Left ventricle myocardium inferior (tissue), 1 donor: ENCODE results near the gene MEIOSIN. TPM values are rescaled to one million over a fixed set of nuclear protein-coding genes. Genes with fewer than 3 reads are reported as not detected.

ENCODE experiments used
- DNase-seq: peaks from one replicate; pipeline ENCODE4 v3.0.0-alpha.2; 2020
- H3K27ac ChIP-seq: fragments of 200-600 bp; replicated peaks from 2 replicates; pipeline ENCODE4 v1.8.0; 2021
- H3K27me3 ChIP-seq: fragments of 200-600 bp; 2 replicates; pipeline ENCODE4 v1.8.0; 2021; ENCODE audit warnings: low read depth
- H3K36me3 ChIP-seq: fragments of 200-600 bp; 2 replicates; pipeline ENCODE4 v1.8.0; 2021
- H3K4me1 ChIP-seq: fragments of 200-600 bp; 2 replicates; pipeline ENCODE4 v1.8.0; 2021
- H3K4me3 ChIP-seq: fragments of 200-600 bp; 2 replicates; pipeline ENCODE4 v1.8.0; 2021; ENCODE audit warnings: mild to moderate bottlenecking, moderate library complexity
- H3K9me3 ChIP-seq: fragments of 200-600 bp; replicated peaks from 2 replicates; pipeline ENCODE4 v1.8.0; 2021
- intact Hi-C: fragments of 100-400 bp; cut with micrococcal nuclease; formaldehyde crosslinking; loops from one replicate; pipeline ENCODE4 v1.11.0; 2022
- total RNA-seq: library from RNA; stranded (reverse); fragmentation: NEBNext Ultra II Directional; extraction: Animal tissue kit (Norgen Biotek cat#: 25700); gene quantifications from one replicate; pipeline ENCODE4 v1.2.1, GENCODE V29; 2021
- TF ChIP-seq, protein P1 (sequence below): fragments of 200-600 bp; IDR thresholded peaks from 2 replicates; pipeline ENCODE4 v1.8.0; 2021; ENCODE audit warnings: antibody characterized with exemption, mild to moderate bottlenecking, borderline replicate concordance
- donor health status: DM: no; HTN: yes; CAD: no; lungs with severe emphysema.

MEIOSIN gene
- total RNA-seq, 1 donor from 2014 or later, result not detected

DNA sequence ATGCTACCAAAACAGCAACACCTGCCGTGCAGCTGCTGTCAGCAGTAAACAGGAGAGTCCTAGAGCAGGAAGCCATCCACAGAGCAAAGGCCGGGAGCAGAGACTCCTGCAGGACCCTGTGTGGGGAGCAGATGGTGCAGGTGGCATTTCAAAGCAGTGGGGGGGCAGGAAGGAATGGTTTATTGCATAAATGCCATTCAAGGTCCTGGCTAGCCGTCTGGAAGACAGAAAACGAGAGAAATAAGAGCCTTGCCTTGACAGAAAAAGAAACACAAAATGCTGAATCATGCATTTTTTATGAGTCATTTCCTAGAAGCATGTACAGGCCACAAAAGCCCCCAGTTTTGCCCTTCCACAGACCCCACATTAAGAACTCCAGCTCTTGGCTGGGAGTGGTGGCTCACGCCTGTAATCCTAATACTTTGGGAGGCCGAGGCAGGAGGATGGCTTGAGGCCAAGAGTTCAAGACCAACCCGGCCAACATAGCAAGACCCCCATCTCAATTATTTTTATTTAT is 76.5 kb downstream of the MEIOSIN start:
- TF ChIP-seq, protein P1, sequence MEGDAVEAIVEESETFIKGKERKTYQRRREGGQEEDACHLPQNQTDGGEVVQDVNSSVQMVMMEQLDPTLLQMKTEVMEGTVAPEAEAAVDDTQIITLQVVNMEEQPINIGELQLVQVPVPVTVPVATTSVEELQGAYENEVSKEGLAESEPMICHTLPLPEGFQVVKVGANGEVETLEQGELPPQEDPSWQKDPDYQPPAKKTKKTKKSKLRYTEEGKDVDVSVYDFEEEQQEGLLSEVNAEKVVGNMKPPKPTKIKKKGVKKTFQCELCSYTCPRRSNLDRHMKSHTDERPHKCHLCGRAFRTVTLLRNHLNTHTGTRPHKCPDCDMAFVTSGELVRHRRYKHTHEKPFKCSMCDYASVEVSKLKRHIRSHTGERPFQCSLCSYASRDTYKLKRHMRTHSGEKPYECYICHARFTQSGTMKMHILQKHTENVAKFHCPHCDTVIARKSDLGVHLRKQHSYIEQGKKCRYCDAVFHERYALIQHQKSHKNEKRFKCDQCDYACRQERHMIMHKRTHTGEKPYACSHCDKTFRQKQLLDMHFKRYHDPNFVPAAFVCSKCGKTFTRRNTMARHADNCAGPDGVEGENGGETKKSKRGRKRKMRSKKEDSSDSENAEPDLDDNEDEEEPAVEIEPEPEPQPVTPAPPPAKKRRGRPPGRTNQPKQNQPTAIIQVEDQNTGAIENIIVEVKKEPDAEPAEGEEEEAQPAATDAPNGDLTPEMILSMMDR, result no peak
- DNase-seq, result no peak
- Histone ChIP-seq H3K27ac (no peak overlapping the region), H3K9me3 (no peaks in the 10 kb centered on the region), H3K27me3 (peaks cover 2% of the 10 kb centered on the region), H3K4me3 (no peak overlapping the region), H3K36me3 (no peaks in the 10 kb centered on the region), H3K4me1 (peaks cover 2% of the 10 kb centered on the region)
- intact Hi-C loops, result no loop called here

DNA sequence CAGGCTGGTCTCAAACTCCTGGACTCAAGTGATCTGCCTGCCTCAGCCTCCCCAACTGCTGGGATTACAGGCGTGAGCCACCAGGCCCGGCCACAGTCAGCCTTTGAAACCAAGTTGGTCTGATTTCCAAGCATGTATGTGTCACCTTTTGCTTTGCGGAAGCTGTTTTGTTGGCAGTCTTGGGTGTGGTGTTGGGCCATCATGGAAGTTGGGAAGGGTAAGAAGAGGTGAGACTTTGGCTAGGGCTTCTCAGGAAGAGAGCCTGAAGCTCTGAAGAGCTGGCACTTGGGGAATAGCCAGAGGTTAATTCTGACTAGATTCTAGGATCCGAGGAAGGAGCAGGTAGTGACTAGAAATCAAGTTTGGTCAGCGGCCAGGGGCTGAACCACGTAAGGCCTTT is 79.1 kb downstream of the MEIOSIN start:
- Histone ChIP-seq H3K27ac (no peak overlapping the region), H3K4me3 (no peak overlapping the region), H3K9me3 (no peaks in the 10 kb centered on the region), H3K36me3 (no peaks in the 10 kb centered on the region), H3K4me1 (peaks cover 27% of the 10 kb centered on the region), H3K27me3 (peaks cover 11% of the 10 kb centered on the region)
- intact Hi-C loops, result no loop called here
- TF ChIP-seq, protein P1, result no peak
- DNase-seq, result no peak

Other genes with a start within 250 kb of the MEIOSIN start
- 19.1 TPM for gene RTN2, start 236.4 kb upstream of the MEIOSIN start, total RNA-seq
- 0.19 TPM for gene PPM1N, start 235.0 kb upstream of the MEIOSIN start, total RNA-seq
- 32.8 TPM for gene VASP, start 226.0 kb upstream of the MEIOSIN start, total RNA-seq
- 25.3 TPM for gene OPA3, start 148.6 kb upstream of the MEIOSIN start, total RNA-seq
- 5.1 TPM for gene GPR4, start 131.2 kb upstream of the MEIOSIN start, total RNA-seq
- 48.4 TPM for gene EML2, start 94.0 kb upstream of the MEIOSIN start, total RNA-seq
- gene GIPR, start 65.2 kb upstream of the MEIOSIN start, total RNA-seq, result 4.7 TPM
- gene SNRPD2, start 41.5 kb upstream of the MEIOSIN start, total RNA-seq, result 249 TPM
- 2.2 TPM for gene QPCTL, start 40.8 kb upstream of the MEIOSIN start, total RNA-seq
- gene FBXO46, start 2.5 kb upstream of the MEIOSIN start, total RNA-seq, result 9.4 TPM
- gene SIX5, start 35.8 kb downstream of the MEIOSIN start, total RNA-seq, result 21.8 TPM
- 284 TPM for gene DMPK, start 49.1 kb downstream of the MEIOSIN start, total RNA-seq
- gene DMWD, start 59.4 kb downstream of the MEIOSIN start, total RNA-seq, result 69.2 TPM
- not detected for gene RSPH6A, start 81.9 kb downstream of the MEIOSIN start, total RNA-seq
- 35.9 TPM for gene SYMPK, start 129.7 kb downstream of the MEIOSIN start, total RNA-seq
- gene FOXA3, start 130.9 kb downstream of the MEIOSIN start, total RNA-seq, result not detected
- 18.5 TPM for gene IRF2BP1, start 152.7 kb downstream of the MEIOSIN start, total RNA-seq
- gene MYPOP, start 169.2 kb downstream of the MEIOSIN start, total RNA-seq, result 16.2 TPM
- gene NANOS2, start 181.3 kb downstream of the MEIOSIN start, total RNA-seq, result not detected
- 5.0 TPM for gene NOVA2, start 240.4 kb downstream of the MEIOSIN start, total RNA-seq